A673 (cell line): ENCODE measurements around the gene MIER1.

Experiments used
- EZH2 ChIP-seq: fragments of 200-600 bp; sonication (generic); IDR thresholded peaks from 2 replicates; pipeline ENCODE4 v1.6.1; 2017; ENCODE audit warnings: borderline replicate concordance, low read depth, mild to moderate bottlenecking, mixed read lengths, antibody characterized with exemption, low read length; ENCODE audit not compliant: poor library complexity, severe bottlenecking
- TF ChIP-seq, protein P1 (sequence below): fragments of 300-800, 200-600 bp; sonication (generic); conservative IDR thresholded peaks from 2 replicates; pipeline ENCODE4 v1.5.1; 2017; ENCODE audit warnings: low read depth, mild to moderate bottlenecking, antibody characterized with exemption, low read length, moderate library complexity, mixed read lengths

DNA sequence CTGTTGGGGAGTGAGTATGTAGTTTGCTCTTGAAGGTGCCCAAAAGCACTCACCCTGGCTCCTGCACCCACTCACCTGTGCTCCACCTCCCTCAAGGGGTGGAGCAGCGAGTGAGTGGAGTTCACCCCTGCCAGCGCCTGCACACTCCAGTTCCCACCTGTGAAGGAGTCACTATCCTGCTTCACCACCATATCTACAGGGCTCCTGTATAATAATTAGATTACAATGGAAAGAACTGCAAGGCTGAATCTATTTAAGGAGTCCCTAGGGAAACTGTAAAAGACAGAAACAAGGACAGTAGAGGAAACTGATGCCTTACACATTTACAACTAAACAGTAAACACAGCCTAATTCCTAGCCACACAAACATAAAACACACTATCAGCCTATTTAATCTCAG lies 4.2 kb upstream of the MIER1 start:
- TF ChIP-seq EZH2, result no peak
- TF ChIP-seq, protein P1, sequence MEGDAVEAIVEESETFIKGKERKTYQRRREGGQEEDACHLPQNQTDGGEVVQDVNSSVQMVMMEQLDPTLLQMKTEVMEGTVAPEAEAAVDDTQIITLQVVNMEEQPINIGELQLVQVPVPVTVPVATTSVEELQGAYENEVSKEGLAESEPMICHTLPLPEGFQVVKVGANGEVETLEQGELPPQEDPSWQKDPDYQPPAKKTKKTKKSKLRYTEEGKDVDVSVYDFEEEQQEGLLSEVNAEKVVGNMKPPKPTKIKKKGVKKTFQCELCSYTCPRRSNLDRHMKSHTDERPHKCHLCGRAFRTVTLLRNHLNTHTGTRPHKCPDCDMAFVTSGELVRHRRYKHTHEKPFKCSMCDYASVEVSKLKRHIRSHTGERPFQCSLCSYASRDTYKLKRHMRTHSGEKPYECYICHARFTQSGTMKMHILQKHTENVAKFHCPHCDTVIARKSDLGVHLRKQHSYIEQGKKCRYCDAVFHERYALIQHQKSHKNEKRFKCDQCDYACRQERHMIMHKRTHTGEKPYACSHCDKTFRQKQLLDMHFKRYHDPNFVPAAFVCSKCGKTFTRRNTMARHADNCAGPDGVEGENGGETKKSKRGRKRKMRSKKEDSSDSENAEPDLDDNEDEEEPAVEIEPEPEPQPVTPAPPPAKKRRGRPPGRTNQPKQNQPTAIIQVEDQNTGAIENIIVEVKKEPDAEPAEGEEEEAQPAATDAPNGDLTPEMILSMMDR, result no peak
